Measurements from ENCODE around the gene TRAP1.
"Not testable (repeated sequence)": the region's sequence is repeated elsewhere in the genome, so short reads cannot be mapped to it uniquely, and the experiment has no call there.

TRAP1 gene

GRCh38 chr16:3618769-3619141 lies 98.6 kb downstream of the TRAP1 start:
- no peaks in the 10 kb centered on the region for H3K9me3 ChIP-seq (ENCODE audit: control insufficient read depth in 2 of 2, low read length in 2 of 2)
- H3K4me1 ChIP-seq (ENCODE audit: control insufficient read depth in 2 of 2, insufficient read depth in 2 of 2, low read length in 2 of 2) = no peaks in the 10 kb centered on the region
- no peak overlapping the region for H3K4me3 ChIP-seq (ENCODE audit: low read length in 2 of 2)
- no peaks in the 10 kb centered on the region for H3K27me3 ChIP-seq (ENCODE audit: control insufficient read depth in 2 of 2, insufficient read depth in 2 of 2, low read length in 2 of 2)
- no peaks in the 10 kb centered on the region for H3K36me3 ChIP-seq (ENCODE audit: control insufficient read depth in 2 of 2, insufficient read depth in 2 of 2, low read length in 2 of 2)
- no peak overlapping the region for H3K27ac ChIP-seq (ENCODE audit: low read depth in 2 of 2, low read length in 2 of 2)
- H3K9ac ChIP-seq (ENCODE audit: low read depth in 1 of 2, low read length in 2 of 2) = no peak overlapping the region

GRCh38 chr16:3612510-3613466 lies 104.5 kb downstream of the TRAP1 start:
- Histone ChIP-seq H3K9me3 (ENCODE audit: control insufficient read depth in 2 of 2, low read length in 2 of 2) (no peaks in the 10 kb centered on the region), H3K27me3 (ENCODE audit: control insufficient read depth in 2 of 2, insufficient read depth in 2 of 2, low read length in 2 of 2) (no peaks in the 10 kb centered on the region), H3K4me1 (ENCODE audit: control insufficient read depth in 2 of 2, insufficient read depth in 2 of 2, low read length in 2 of 2) (peaks cover 11 to 16% of the 10 kb centered on the region in 2 donors), H3K27ac (ENCODE audit: low read depth in 2 of 2, low read length in 2 of 2) (no peak overlapping the region), H3K36me3 (ENCODE audit: control insufficient read depth in 2 of 2, insufficient read depth in 2 of 2, low read length in 2 of 2) (no peaks in the 10 kb centered on the region), H3K4me3 (ENCODE audit: low read length in 2 of 2) (peak overlapping the region; percentile 91 to 95), H3K9ac (ENCODE audit: low read depth in 1 of 2, low read length in 2 of 2) (peak overlapping the region in 1 of 2 donors; percentile 94)

GRCh38 chr16:3611146-3611975 lies 106.0 kb downstream of the TRAP1 start, which contains the start of gene SLX4:
Gene SLX4, minus strand, starts transcription at chr16:3611606. Its CDS starts 2,642 bp downstream, at chr16:3608964.
- H3K36me3 ChIP-seq (ENCODE audit: control insufficient read depth in 2 of 2, insufficient read depth in 2 of 2, low read length in 2 of 2) = no peaks in the 10 kb centered on the region
- H3K27ac ChIP-seq (ENCODE audit: low read depth in 2 of 2, low read length in 2 of 2) = peak within 1 kb of the TSS; percentile 77 to 82
- peak within 1 kb of the TSS; percentile 88 to 94 for H3K9ac ChIP-seq (ENCODE audit: low read depth in 1 of 2, low read length in 2 of 2)
- H3K4me3 ChIP-seq (ENCODE audit: low read length in 2 of 2) = peak within 1 kb of the TSS; percentile 91 to 95
- H3K4me1 ChIP-seq (ENCODE audit: control insufficient read depth in 2 of 2, insufficient read depth in 2 of 2, low read length in 2 of 2) = peaks cover 11 to 16% of the 10 kb centered on the region in 2 donors
- H3K27me3 ChIP-seq (ENCODE audit: control insufficient read depth in 2 of 2, insufficient read depth in 2 of 2, low read length in 2 of 2) = no peaks in the 10 kb centered on the region
- H3K9me3 ChIP-seq (ENCODE audit: control insufficient read depth in 2 of 2, low read length in 2 of 2) = no peaks in the 10 kb centered on the region

GRCh38 chr16:3610698-3611145 lies 106.6 kb downstream of the TRAP1 start:
- peak overlapping the region; percentile 73 to 91 for H3K4me3 ChIP-seq (ENCODE audit: low read length in 2 of 2)
- peaks cover 11 to 16% of the 10 kb centered on the region in 2 donors for H3K4me1 ChIP-seq (ENCODE audit: control insufficient read depth in 2 of 2, insufficient read depth in 2 of 2, low read length in 2 of 2)
- H3K36me3 ChIP-seq (ENCODE audit: control insufficient read depth in 2 of 2, insufficient read depth in 2 of 2, low read length in 2 of 2) = no peaks in the 10 kb centered on the region
- H3K27ac ChIP-seq (ENCODE audit: low read depth in 2 of 2, low read length in 2 of 2) = no peak overlapping the region
- H3K9ac ChIP-seq (ENCODE audit: low read depth in 1 of 2, low read length in 2 of 2) = peak overlapping the region; percentile 88 to 89
- H3K27me3 ChIP-seq (ENCODE audit: control insufficient read depth in 2 of 2, insufficient read depth in 2 of 2, low read length in 2 of 2) = no peaks in the 10 kb centered on the region
- H3K9me3 ChIP-seq (ENCODE audit: control insufficient read depth in 2 of 2, low read length in 2 of 2) = no peaks in the 10 kb centered on the region

- Histone ChIP-seq H3K36me3 (ENCODE audit: control insufficient read depth in 2 of 2, insufficient read depth in 2 of 2, low read length in 2 of 2) (no peaks in the 10 kb centered on the region), H3K27ac (ENCODE audit: low read depth in 2 of 2, low read length in 2 of 2) (no peak overlapping the region), H3K27me3 (ENCODE audit: control insufficient read depth in 2 of 2, insufficient read depth in 2 of 2, low read length in 2 of 2) (no peaks in the 10 kb centered on the region), H3K9ac (ENCODE audit: low read depth in 1 of 2, low read length in 2 of 2) (peak overlapping the region; percentile 88 to 89), H3K9me3 (ENCODE audit: control insufficient read depth in 2 of 2, low read length in 2 of 2) (no peaks in the 10 kb centered on the region), H3K4me1 (ENCODE audit: control insufficient read depth in 2 of 2, insufficient read depth in 2 of 2, low read length in 2 of 2) (peaks cover 11 to 16% of the 10 kb centered on the region in 2 donors), H3K4me3 (ENCODE audit: low read length in 2 of 2) (peak overlapping the region; percentile 73 to 91)
These were observed 107.2 kb downstream of the TRAP1 start for GRCh38 chr16:3609895-3610697.

- not testable (repeated sequence) for H3K9me3 ChIP-seq (ENCODE audit: control insufficient read depth in 2 of 2, low read length in 2 of 2)
These were observed 108.3 kb downstream of the TRAP1 start for GRCh38 chr16:3608976-3609375.

GRCh38 chr16:3608069-3608468 lies 109.3 kb downstream of the TRAP1 start:
- Histone ChIP-seq H3K36me3 (ENCODE audit: control insufficient read depth in 2 of 2, insufficient read depth in 2 of 2, low read length in 2 of 2) (peaks cover 0 to 2% of the 10 kb centered on the region in 2 donors), H3K27ac (ENCODE audit: low read depth in 2 of 2, low read length in 2 of 2) (no peak overlapping the region)

More at GRCh38 chr16:3608976-3609375, 108.3 kb downstream of the TRAP1 start:
- not testable (repeated sequence) for H3K27me3 ChIP-seq (ENCODE audit: control insufficient read depth in 2 of 2, insufficient read depth in 2 of 2, low read length in 2 of 2); H3K4me3 ChIP-seq (ENCODE audit: low read length in 2 of 2); H3K9ac ChIP-seq (ENCODE audit: low read depth in 1 of 2, low read length in 2 of 2); H3K27ac ChIP-seq (ENCODE audit: low read depth in 2 of 2, low read length in 2 of 2); H3K36me3 ChIP-seq (ENCODE audit: control insufficient read depth in 2 of 2, insufficient read depth in 2 of 2, low read length in 2 of 2)
- H3K4me1 ChIP-seq (ENCODE audit: control insufficient read depth in 2 of 2, insufficient read depth in 2 of 2, low read length in 2 of 2) = peaks cover 11 to 16% of the 10 kb centered on the region in 2 donors

More at GRCh38 chr16:3608069-3608468, 109.3 kb downstream of the TRAP1 start:
- H3K9ac ChIP-seq (ENCODE audit: low read depth in 1 of 2, low read length in 2 of 2) = no peak overlapping the region
- peaks cover 11 to 15% of the 10 kb centered on the region in 2 donors for H3K4me1 ChIP-seq (ENCODE audit: control insufficient read depth in 2 of 2, insufficient read depth in 2 of 2, low read length in 2 of 2)
- no peaks in the 10 kb centered on the region for H3K27me3 ChIP-seq (ENCODE audit: control insufficient read depth in 2 of 2, insufficient read depth in 2 of 2, low read length in 2 of 2)
- no peaks in the 10 kb centered on the region for H3K9me3 ChIP-seq (ENCODE audit: control insufficient read depth in 2 of 2, low read length in 2 of 2)
- no peak overlapping the region for H3K4me3 ChIP-seq (ENCODE audit: low read length in 2 of 2)
